Mesenchymal stem cell (in vitro differentiated cells and primary cell): Measurements from ENCODE around the gene MGAT3.

ENCODE experiments used
- DNase-seq: peaks from one replicate; pipeline ENCODE4 v3.0.0-alpha.2; 2013
- H2AFZ ChIP-seq: one replicate; pipeline ENCODE4 v1.6.1; 2013; ENCODE audit warnings: low read depth, mild to moderate bottlenecking, control low read depth, inconsistent platforms, low read length, moderate library complexity
- H2AK5ac ChIP-seq: 2 replicates; pipeline ENCODE4 v1.6.1; 2013; ENCODE audit warnings: low read length, moderate library complexity, mild to moderate bottlenecking, inconsistent platforms; ENCODE audit not compliant: severe bottlenecking
- H2BK120ac ChIP-seq: one replicate; pipeline ENCODE4 v1.6.1; 2013; ENCODE audit warnings: low read depth, mild to moderate bottlenecking, inconsistent platforms, low read length, moderate library complexity
- H2BK12ac ChIP-seq, 2 experiments: one replicate each; pipeline ENCODE4 v1.6.1; 2013; ENCODE audit warnings: inconsistent platforms in 2 of 2, low read length in 2 of 2, mild to moderate bottlenecking in 2 of 2, moderate library complexity in 2 of 2, control low read depth in 1 of 2
- H2BK15ac ChIP-seq: one replicate; pipeline ENCODE4 v1.6.1; 2013; ENCODE audit warnings: mild to moderate bottlenecking, low read depth, inconsistent platforms; ENCODE audit not compliant: poor library complexity, severe bottlenecking
- H2BK5ac ChIP-seq: 2 replicates; pipeline ENCODE4 v1.6.1; 2013; ENCODE audit warnings: low read depth, mild to moderate bottlenecking, low read length, control low read depth, inconsistent platforms; ENCODE audit not compliant: poor library complexity, severe bottlenecking
- H3K14ac ChIP-seq, 2 experiments: one replicate each; pipeline ENCODE4 v1.6.1; 2013; ENCODE audit warnings: inconsistent platforms in 2 of 2, low read length in 2 of 2, control low read depth in 1 of 2, mild to moderate bottlenecking in 1 of 2, moderate library complexity in 1 of 2
- H3K18ac ChIP-seq, 2 experiments: one replicate each; pipeline ENCODE4 v1.6.1; 2013; ENCODE audit warnings: inconsistent platforms in 2 of 2, low read length in 2 of 2, control low read depth in 1 of 2, low read depth in 1 of 2, mild to moderate bottlenecking in 1 of 2
- H3K23ac ChIP-seq, 2 experiments: one replicate each; pipeline ENCODE4 v1.6.1; 2013; ENCODE audit warnings: inconsistent platforms in 2 of 2, low read length in 2 of 2, mild to moderate bottlenecking in 2 of 2, moderate library complexity in 2 of 2, control low read depth in 1 of 2
- H3K27ac ChIP-seq: 2 replicates; pipeline ENCODE4 v1.5.1; 2013; ENCODE audit warnings: mild to moderate bottlenecking, moderate library complexity, low read length, control low read depth, inconsistent platforms; ENCODE audit not compliant: poor library complexity, severe bottlenecking
- H3K27me3 ChIP-seq, 2 experiments: 2 replicates each; pipeline versions ENCODE4 v1.6.1 to v1.7.0; 2013; ENCODE audit warnings: low read length in 2 of 2, mild to moderate bottlenecking in 2 of 2, moderate library complexity in 2 of 2, control low read depth in 1 of 2, inconsistent platforms in 1 of 2; ENCODE audit not compliant: control insufficient read depth in 1 of 2, insufficient read depth in 1 of 2
- H3K36me3 ChIP-seq, 2 experiments: 2 replicates each; pipeline versions ENCODE4 v1.6.1 to v1.7.0; 2013; ENCODE audit warnings: low read length in 2 of 2, control low read depth in 1 of 2, inconsistent platforms in 1 of 2, low read depth in 1 of 2, mild to moderate bottlenecking in 1 of 2; ENCODE audit not compliant: insufficient read depth in 2 of 2, control insufficient read depth in 1 of 2
- H3K4ac ChIP-seq, 2 experiments: one replicate each; pipeline ENCODE4 v1.6.1; 2013; ENCODE audit warnings: inconsistent platforms in 2 of 2, low read length in 2 of 2, mild to moderate bottlenecking in 2 of 2, moderate library complexity in 2 of 2, control low read depth in 1 of 2, low read depth in 1 of 2
- H3K4me1 ChIP-seq: 2 replicates; pipeline ENCODE4 v1.6.1; 2013; ENCODE audit warnings: low read depth, low read length, control low read depth; ENCODE audit not compliant: control insufficient read depth, insufficient read depth
- H3K4me2 ChIP-seq: 2 replicates; pipeline ENCODE4 v1.6.1; 2013; ENCODE audit warnings: low read length, mild to moderate bottlenecking, inconsistent platforms; ENCODE audit not compliant: poor library complexity, severe bottlenecking
- H3K4me3 ChIP-seq, 2 experiments: 2 replicates each; pipeline versions ENCODE4 v1.5.1 to v1.7.0; 2013; ENCODE audit warnings: low read length in 2 of 2, mild to moderate bottlenecking in 2 of 2, control low read depth in 1 of 2, low read depth in 1 of 2; ENCODE audit not compliant: insufficient read depth in 1 of 2
- H3K79me1 ChIP-seq: replicated peaks from 2 replicates; pipeline ENCODE4 v1.6.1; 2013; ENCODE audit warnings: mild to moderate bottlenecking, control low read depth, low read length, inconsistent platforms; ENCODE audit not compliant: poor library complexity, severe bottlenecking
- H3K9ac ChIP-seq: 2 replicates; pipeline ENCODE4 v1.7.0; 2013; ENCODE audit warnings: mild to moderate bottlenecking, low read length, moderate library complexity
- H3K9me3 ChIP-seq: 2 replicates; pipeline ENCODE4 v1.7.0; 2013; ENCODE audit warnings: mild to moderate bottlenecking, low read length; ENCODE audit not compliant: control insufficient read depth
- H4K8ac ChIP-seq: one replicate; pipeline ENCODE4 v1.6.1; 2013; ENCODE audit warnings: inconsistent platforms, mild to moderate bottlenecking, low read length, moderate library complexity
- H4K91ac ChIP-seq: one replicate; pipeline ENCODE4 v1.6.1; 2013; ENCODE audit warnings: mild to moderate bottlenecking, low read length, inconsistent platforms
- WGBS: methylation state at CpG from one replicate; pipeline ENCODE4 v1.1.7; 2013; ENCODE audit warnings: mixed read lengths; 5-methylcytosine and 5-hydroxymethylcytosine counted together

The MGAT3 gene

GRCh38 chr22:39430576-39431150 lies 26.1 kb upstream of the MGAT3 start:
- Histone ChIP-seq H3K14ac (peak overlapping the region in 1 of 2 experiments; percentile 22), H3K36me3 (peaks cover 60 to 69% of the 10 kb centered on the region in 2 experiments), H2AFZ (no peak overlapping the region), H3K79me1 (peaks cover 4% of the 10 kb centered on the region), H3K27ac (no peak overlapping the region), H3K4me1 (peaks cover 32% of the 10 kb centered on the region), H2AK5ac (peak overlapping the region; percentile 15), H2BK120ac (no peak overlapping the region), H3K4ac (no peak overlapping the region), H2BK5ac (no peak overlapping the region), H3K4me3 (no peak overlapping the region), H2BK12ac (no peak overlapping the region), H3K27me3 (no peaks in the 10 kb centered on the region), H2BK15ac (no peak overlapping the region), H3K9ac (peak overlapping the region; percentile 47), H3K9me3 (no peaks in the 10 kb centered on the region), H3K23ac (no peak overlapping the region), H3K18ac (no peak overlapping the region), H4K91ac (no peak overlapping the region), H3K4me2 (no peak overlapping the region), H4K8ac (no peak overlapping the region)
- 86% methylated on average over 10 of the region's 10 CpGs for WGBS
- DNase-seq, result no peak

- Histone ChIP-seq H4K8ac (no peak overlapping the region), H3K36me3 (peaks cover 54 to 70% of the 10 kb centered on the region in 2 experiments), H3K14ac (no peak overlapping the region), H3K4me2 (no peak overlapping the region), H3K9ac (peak overlapping the region; percentile 47), H2AK5ac (peak overlapping the region; percentile 19), H3K79me1 (peaks cover 4% of the 10 kb centered on the region), H2BK5ac (no peak overlapping the region), H3K23ac (no peak overlapping the region), H4K91ac (no peak overlapping the region), H3K9me3 (no peaks in the 10 kb centered on the region), H2BK12ac (no peak overlapping the region), H3K18ac (no peak overlapping the region), H2BK120ac (no peak overlapping the region), H3K27me3 (no peaks in the 10 kb centered on the region), H3K27ac (no peak overlapping the region), H3K4me1 (peaks cover 32% of the 10 kb centered on the region), H2AFZ (no peak overlapping the region), H3K4ac (no peak overlapping the region), H3K4me3 (no peak overlapping the region), H2BK15ac (peak overlapping the region; percentile 83)
- WGBS, result 90% methylated on average over 9 of the region's 11 CpGs
- no peak for DNase-seq
These were observed 25.5 kb upstream of the MGAT3 start for GRCh38 chr22:39431216-39431801.

GRCh38 chr22:39431821-39432251 lies 25.0 kb upstream of the MGAT3 start:
- Histone ChIP-seq H3K14ac (no peak overlapping the region), H2AFZ (no peak overlapping the region), H3K18ac (no peak overlapping the region), H2AK5ac (no peak overlapping the region), H3K4me3 (no peak overlapping the region), H3K36me3 (peaks cover 48 to 66% of the 10 kb centered on the region in 2 experiments), H3K9ac (peak overlapping the region; percentile 47), H4K8ac (no peak overlapping the region), H2BK5ac (no peak overlapping the region), H3K27ac (no peak overlapping the region), H2BK15ac (no peak overlapping the region), H2BK12ac (no peak overlapping the region), H3K4ac (no peak overlapping the region), H3K27me3 (no peaks in the 10 kb centered on the region), H3K4me1 (peaks cover 35% of the 10 kb centered on the region), H3K9me3 (no peaks in the 10 kb centered on the region), H3K4me2 (no peak overlapping the region), H4K91ac (no peak overlapping the region), H2BK120ac (no peak overlapping the region), H3K23ac (no peak overlapping the region), H3K79me1 (peaks cover 4% of the 10 kb centered on the region)
- peak; percentile 26 for DNase-seq
- WGBS, result 81% methylated on average over 8 of the region's 8 CpGs

GRCh38 chr22:39432361-39432811 lies 24.4 kb upstream of the MGAT3 start:
- Histone ChIP-seq H3K23ac (no peak overlapping the region), H4K8ac (no peak overlapping the region), H3K9ac (peak overlapping the region; percentile 47), H3K27me3 (no peaks in the 10 kb centered on the region), H3K4me2 (no peak overlapping the region), H2AK5ac (no peak overlapping the region), H3K4me1 (peaks cover 38% of the 10 kb centered on the region), H3K18ac (no peak overlapping the region), H4K91ac (no peak overlapping the region), H2BK120ac (no peak overlapping the region), H3K79me1 (peaks cover 4% of the 10 kb centered on the region), H3K4ac (no peak overlapping the region), H3K9me3 (no peaks in the 10 kb centered on the region), H3K36me3 (peaks cover 43 to 60% of the 10 kb centered on the region in 2 experiments), H3K27ac (no peak overlapping the region), H3K4me3 (no peak overlapping the region), H2BK5ac (no peak overlapping the region), H3K14ac (no peak overlapping the region), H2AFZ (no peak overlapping the region), H2BK12ac (no peak overlapping the region), H2BK15ac (no peak overlapping the region)
- no peak for DNase-seq
- WGBS, result 93% methylated on average over 10 of the region's 10 CpGs
